GM12873 (cell line): ENCODE data around the gene SPAG5.

Source experiments
- CTCF ChIP-seq: IDR thresholded peaks from 2 replicates; pipeline ENCODE4 v1.5.1; 2012; ENCODE audit warnings: low read depth, mild to moderate bottlenecking, moderate library complexity, low read length, control low read depth; ENCODE audit not compliant: insufficient read depth; ENCODE audit errors: missing control alignments

The SPAG5 gene

DNA sequence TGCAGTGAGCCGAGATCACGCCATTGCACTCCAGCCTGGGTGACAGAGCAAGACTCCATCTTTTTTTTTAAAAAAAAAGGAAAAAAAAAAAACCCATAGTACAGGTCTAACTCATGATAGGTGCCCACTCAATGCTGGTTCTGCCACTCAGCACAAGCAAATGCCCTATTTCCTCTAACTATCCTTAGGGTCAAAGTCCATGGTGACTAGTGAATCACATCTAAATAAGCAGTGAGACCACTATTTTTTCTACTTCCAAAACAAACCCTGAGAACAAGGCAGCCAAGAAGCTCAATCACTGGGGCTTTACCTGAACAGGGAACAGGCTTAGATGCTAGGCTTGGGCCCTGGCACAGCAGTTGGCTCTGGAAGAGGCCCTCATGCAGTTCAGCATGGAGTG, 42.8 kb upstream of the SPAG5 start:
- TF ChIP-seq CTCF: no peak

GRCh38 chr17:28635506-28635905, 36.7 kb upstream of the SPAG5 start:
- TF ChIP-seq CTCF: no peak

DNA sequence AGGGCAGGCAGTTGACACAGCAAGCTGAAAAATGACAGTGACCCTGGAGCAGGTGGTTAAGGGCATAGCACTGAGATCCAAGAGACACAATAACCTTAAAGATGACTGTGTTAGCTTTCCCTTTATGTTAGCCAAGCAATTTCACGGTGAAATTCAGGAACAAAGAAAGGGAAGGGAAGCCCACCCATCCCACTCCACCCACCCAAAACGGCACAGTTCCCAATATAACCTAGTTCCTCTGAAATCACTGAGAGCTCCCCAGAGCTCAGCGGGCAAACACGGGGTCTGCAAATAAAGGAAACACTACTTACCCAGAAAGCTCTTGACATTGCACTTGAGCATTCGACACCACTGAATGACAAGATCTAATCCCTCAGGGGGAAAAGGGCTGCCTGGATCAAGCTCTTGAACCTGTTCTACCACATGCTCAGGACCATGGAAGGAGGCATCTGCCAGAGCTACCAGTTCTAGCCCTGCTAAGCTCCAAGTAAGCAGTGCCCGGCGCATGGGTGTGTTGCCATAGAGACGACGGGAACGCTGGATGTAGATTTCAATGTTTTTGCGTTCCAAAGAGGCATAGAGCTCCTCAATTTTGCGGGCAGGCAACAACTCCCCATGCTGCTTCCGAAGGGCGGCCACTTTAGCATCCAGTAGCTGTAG, 35.5 kb upstream of the SPAG5 start:
- no peak for TF ChIP-seq CTCF

DNA sequence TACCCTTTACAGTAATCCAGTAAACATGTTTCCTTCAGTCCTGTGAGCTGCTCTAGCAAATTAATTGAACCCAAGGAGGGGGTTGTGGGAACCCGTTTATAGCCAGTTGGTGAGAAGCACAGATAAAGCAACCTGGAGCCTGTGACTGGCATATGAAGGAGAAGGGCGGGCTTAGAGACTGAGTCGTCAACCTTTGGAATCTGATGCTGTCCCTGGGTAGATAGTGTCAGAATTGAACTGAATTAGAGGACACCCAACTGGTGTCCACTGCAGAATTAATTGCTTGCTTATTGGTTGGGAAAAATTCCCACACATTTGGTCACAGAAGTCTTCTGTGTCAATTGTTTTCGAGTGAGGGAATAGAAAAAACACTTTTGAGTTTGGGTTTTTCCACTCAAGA, 28.0 kb upstream of the SPAG5 start:
- TF ChIP-seq CTCF: no peak

DNA sequence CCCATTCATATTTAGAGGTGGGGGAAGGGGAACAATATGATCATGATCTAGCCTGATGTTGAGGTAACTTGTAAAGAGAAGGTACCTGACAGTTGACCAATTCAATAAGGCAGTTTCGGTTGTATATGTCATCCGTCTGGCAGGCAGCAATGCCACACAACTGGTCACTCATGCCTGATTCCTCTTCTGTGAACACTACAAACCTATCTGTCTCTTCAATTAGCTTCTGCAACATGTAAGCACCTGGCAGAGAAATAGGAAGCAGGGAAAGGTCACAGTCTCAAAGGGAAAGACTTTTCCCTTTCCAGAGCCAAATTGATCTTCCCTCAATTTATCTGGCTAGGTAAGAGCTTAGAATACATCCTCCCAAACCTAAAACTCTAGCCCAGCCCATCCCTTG, 25.3 kb upstream of the SPAG5 start:
- TF ChIP-seq CTCF: no peak

- TF ChIP-seq CTCF: no peak
These were observed 24.9 kb upstream of the SPAG5 start for GRCh38 chr17:28623696-28624095.

DNA sequence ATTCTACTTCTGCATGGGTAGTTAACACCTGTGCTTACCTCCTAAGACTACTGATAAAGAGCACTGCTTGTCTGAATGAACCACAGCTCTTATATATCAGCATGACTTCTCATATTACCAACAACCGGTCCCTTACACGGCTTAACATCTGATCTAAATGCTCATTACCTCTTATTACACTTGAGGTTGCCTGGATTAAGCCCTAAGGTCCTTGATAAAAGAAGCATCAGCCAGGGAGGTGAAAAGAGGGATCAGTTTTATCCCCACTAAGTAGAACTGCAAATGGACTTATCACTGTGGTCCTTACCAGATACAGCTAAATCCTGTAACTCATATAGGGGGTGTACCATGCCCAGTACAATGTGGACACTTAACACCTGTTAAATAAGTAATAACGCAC, 23.4 kb upstream of the SPAG5 start:
- no peak for TF ChIP-seq CTCF
